HG02588 (cell line): ENCODE results near the gene TYMS.

ENCODE experiments used
- ATAC-seq: cut with Tn5 transposase; IDR thresholded peaks from one replicate; pipeline ENCODE4 v1.9.1; 2021; ENCODE audit warnings: mild to moderate bottlenecking, moderate library complexity; ENCODE audit not compliant: unreplicated experiment

Gene TYMS

GRCh38 chr18:710418-711300 is 53.2 kb downstream of the TYMS start:
- ATAC-seq, result no peak

GRCh38 chr18:711310-711656 is 53.8 kb downstream of the TYMS start:
- no peak for ATAC-seq

- peak; percentile 50 for ATAC-seq
Observed at GRCh38 chr18:711657-712400, 54.4 kb downstream of the TYMS start.

GRCh38 chr18:712401-713134 is 55.1 kb downstream of the TYMS start, which contains the start of gene ENOSF1:
ENOSF1 (minus strand) TSS chr18:712630; CDS start chr18:712587, 43 bp downstream.
- ATAC-seq, result peak; percentile 86

GRCh38 chr18:713135-713490 is 55.7 kb downstream of the TYMS start:
- ATAC-seq, result no peak

- ATAC-seq, result no peak
Observed at GRCh38 chr18:715626-716025, 58.2 kb downstream of the TYMS start.

GRCh38 chr18:717003-717402 is 59.5 kb downstream of the TYMS start:
- ATAC-seq, result no peak
